Measurements from ENCODE around the gene TEX26. TPM values are rescaled to one million over a fixed set of nuclear protein-coding genes. Genes with fewer than 3 reads are reported as not detected.

Gene TEX26
- polyA plus RNA-seq, 1 donor, result not detected

DNA sequence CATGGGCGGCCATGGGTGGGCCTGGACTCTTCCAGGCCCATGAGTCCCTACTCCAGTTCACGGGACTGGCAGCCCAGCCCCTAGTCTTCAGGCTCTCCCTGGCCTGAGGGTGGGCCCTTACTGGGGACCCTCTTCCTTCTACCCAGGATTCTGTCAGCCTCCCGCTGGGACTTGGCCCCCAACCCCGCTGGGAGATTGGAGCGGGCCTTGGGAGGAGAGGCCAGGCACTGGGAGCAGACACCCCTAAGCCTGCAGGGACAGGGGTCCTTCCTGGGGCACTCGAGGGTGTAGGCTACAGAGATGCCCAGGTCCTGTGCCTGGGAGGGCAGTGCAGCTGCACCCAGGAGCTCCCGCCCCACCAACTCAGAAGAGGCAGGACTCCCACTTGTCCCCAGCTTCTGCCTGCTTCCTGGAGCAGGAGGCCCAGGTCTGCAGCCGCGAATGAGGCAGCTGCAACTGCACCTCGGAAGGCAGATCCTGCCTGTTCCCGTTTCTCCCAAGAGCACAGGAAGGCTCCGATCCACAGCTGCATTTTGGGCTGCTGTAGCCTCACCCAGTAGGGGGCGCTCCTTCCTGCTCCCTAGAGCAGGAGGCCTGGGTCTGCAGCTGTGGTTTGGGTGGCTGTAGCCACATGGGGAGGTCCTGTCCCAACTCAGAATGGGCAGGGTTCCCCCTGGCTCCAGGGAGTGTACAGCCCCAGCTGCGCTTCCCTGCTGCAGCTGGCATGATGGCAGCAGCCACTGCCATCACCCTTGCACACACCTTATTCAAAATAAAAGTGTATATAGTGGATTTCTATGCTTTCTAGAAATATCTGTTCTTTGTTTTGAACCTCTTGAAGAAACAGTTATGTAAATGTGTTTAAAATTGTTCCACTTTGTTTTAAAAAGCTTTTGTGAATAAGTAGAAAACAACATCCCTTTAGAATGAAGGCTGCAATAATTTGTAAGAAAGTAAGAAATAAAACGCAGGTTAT lies 46.8 kb downstream of the TEX26 start:
- peak; percentile 30 for DNase-seq

GRCh38 chr13:30982506-30982905 lies 50.0 kb downstream of the TEX26 start:
- DNase-seq, result no peak

DNA sequence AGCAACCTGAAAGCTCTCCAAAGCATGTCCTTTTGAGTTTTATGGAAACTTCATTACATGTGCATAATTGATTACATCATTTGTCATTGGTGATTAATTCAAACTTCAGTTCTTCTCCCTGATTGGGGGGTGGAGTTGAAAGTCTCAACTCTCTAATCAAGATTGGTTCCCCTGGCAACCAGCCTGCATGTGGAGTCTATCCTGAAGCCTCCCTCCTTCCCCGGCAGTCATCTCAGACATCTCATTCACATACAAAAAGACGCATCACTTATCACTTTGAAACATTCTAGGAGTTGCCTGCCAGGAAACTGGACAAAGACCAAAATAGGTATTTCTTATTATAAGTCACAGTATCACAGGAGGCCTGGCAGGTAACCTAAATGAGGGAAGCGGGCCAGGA lies 50.5 kb downstream of the TEX26 start:
- no peak for DNase-seq

GRCh38 chr13:30983431-30983830 lies 51.0 kb downstream of the TEX26 start:
- DNase-seq, result no peak

DNA sequence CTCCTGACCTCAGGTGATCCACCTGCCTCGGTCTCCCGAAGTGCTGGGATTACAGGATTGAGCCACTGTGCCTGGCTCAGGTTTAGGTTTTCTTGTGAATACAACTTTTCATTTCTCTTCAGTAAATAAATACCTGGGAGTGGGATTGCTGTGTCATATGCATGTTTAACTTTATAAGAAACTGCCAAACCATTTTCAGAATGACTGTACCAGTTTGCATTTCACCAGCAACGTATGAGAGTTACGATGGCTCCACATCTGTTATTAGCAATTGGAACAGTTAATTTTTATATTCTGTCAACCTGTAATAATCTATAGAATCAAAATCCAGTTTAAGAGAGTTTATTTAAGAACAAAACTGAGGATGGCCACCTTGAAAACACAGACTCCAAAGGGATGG lies 52.2 kb downstream of the TEX26 start:
- no peak for DNase-seq

- no peak for DNase-seq
These were observed 53.3 kb downstream of the TEX26 start for GRCh38 chr13:30985637-30986205.

DNA sequence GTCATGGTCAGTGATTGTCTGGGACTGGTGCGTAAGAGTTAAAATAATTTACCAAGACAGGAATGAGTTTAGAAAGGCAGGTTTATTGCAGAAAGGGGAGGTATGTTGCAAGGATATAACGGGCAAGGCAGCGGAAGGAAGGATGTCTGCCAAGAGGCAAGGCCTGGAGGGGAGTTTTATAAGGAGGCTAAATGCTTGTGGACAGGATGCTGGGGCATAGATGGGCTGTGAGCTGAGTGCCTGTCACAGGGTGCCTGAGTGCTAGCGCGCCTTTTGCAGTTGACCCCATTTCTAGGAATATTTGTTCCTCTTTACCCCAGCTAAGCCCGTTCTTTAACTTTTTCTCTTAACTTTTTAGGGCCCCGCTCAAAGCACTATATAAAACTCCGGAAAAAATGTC lies 58.7 kb downstream of the TEX26 start:
- DNase-seq, result no peak

GRCh38 chr13:30991922-30992321 lies 59.5 kb downstream of the TEX26 start:
- DNase-seq, result no peak

GRCh38 chr13:30995331-30995730 lies 62.9 kb downstream of the TEX26 start:
- DNase-seq, result no peak

- no peak for DNase-seq
These were observed 65.2 kb downstream of the TEX26 start for GRCh38 chr13:30997697-30998096.

DNA sequence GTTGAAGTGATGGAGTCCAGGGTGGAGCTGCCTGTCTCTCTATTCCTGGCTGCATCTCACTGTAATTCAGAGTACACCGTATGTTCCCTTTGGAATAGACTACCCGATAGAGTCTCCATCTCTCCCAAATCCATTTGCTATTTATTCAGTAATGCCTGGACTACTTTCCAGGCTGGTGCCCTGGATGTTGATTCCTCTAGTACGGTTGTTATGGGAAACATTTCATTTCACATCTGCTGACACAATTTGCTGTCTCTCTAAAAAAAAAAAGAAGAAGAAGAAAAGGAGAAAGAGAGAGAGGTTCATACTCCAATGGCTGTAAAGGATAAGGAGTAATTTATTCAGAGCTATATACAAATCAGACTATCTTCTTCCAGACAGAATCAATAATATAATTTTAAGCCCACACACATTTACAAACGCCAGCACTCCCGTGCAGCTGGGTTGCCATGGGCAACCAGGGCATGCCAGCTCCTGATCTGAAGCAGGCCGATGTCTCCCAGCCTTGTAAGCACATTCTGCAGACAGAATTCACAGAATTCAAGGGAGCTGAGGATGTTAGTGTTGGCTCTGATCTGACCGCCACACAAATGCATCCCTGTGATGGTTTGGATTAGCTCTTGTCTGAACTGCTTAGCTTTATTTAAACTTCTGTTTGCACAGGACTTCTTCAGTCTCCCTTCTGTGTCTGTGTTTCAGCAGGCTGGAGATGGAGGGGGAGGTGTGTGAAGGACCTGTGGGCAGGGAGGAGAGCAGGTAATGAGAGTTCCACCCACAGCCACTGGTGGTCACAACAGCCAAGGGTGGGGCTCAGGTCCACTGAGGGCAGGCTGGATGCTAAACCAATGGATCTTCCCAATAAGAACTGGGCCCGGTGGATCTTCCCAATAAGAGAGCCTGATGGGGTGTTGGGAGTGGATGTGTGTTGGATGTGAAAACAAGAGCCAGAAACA lies 66.0 kb downstream of the TEX26 start:
- peak; percentile 26 for DNase-seq

DNA sequence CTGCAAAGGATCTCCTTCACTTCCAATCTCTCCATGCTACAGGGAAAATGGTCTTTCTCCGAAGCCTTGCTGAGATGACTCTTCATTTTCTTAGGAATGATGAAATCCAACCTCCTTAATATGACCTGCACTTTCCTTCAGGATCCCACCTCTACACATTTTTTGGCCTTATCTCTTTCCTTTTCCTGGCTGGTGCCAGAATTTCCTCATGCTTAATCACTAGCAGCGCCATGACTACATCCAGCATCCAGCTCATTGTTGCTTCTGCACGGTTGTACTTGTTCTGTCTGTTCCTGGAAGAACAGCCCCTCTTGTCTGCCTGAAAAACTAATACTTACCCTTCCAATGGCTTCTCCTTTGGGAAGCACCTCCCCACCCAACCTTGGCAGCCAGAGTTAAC lies 68.4 kb downstream of the TEX26 start:
- DNase-seq, result no peak

- no peak for DNase-seq
These were observed 69.2 kb downstream of the TEX26 start for GRCh38 chr13:31001647-31002046.

GRCh38 chr13:31005066-31005465 lies 72.6 kb downstream of the TEX26 start:
- DNase-seq, result no peak

DNA sequence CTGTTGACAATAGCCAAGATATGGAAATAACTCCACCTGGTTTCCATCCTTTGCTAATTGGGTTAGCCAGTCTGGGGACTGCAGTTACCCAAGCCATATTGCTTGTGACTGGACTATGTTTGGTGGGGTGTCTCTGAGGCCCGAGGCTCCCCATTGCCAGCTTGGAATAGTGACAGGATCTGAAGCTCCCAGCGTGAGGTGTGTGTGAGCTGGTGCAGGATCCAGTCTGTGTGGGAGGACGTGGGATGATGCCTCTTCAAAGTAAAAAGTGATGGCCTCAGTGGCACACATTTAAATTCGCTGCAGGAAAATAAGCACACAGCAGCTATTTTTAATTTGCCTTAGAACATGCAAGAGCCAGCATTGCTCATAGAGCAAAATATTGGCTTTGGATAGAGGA lies 75.0 kb downstream of the TEX26 start:
- DNase-seq, result no peak

DNA sequence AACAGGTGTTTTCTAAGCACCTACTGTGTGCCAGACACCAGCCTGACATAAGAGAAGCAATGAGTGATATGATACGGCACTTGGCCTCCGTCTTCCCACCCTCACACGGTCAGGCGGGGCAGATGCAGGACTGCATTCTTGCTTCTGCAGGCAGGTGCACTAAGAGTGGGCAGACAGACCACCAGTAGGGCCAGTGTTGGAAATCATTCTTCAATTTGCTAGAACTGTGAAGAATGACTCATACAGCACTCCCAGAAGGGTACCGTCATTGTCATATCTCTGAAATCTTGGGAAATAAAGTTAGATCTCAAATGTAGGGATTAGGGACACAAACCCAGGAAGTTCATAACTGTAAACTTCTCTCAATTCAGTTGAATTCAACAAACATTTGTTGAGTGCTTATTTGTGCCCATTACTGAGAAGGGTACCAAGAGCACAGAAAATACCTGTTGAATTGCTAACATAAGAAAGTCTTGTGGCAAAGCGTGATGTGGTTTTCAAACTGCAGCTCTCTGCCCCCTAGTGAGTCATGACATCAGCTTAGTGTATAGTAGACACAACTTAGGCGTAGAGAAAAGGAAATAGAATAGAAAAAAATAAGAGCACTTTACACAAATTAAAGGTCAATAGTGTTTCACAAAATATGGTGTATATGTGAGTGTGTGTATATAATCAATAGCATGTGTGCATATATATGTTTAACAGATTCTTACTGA lies 76.1 kb downstream of the TEX26 start:
- no peak for DNase-seq

DNA sequence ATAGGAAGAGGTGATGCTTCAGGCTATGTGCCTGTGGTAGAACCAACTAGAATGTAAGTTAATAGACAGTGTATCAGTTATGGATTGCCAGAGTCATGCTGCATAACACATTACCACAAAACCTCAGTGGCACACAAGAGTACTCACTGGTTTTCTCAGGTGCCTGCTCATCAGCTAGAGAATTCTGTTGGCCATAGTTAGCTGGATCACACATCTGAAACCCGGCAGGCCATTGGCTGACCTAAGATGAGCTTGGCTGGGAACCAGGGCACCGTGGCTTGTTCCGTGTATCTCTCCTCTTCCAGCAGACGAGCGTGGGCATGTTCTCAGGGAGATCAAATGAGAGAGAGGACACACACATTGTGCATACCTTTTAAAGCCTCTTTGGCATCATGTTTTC lies 76.7 kb downstream of the TEX26 start:
- DNase-seq, result no peak

DNA sequence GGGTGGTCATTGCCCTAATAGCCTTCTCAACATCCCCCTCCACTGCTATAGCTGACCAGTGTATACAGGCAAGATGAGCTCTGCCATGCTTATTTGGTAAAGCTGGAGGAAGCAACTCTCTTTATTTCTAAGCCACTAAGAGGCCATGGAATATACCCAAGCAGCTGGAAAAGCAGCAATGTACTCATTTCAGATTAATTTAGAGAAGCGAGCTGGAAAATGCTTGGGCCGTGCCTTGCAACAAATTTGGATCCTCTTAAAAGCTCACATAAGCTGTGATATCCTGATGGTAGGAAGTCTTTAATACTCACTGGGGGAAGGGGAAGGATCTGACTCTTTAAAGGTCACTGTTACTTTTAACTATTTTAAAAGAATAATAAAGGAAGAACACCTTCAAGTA lies 77.8 kb downstream of the TEX26 start:
- DNase-seq, result no peak

DNA sequence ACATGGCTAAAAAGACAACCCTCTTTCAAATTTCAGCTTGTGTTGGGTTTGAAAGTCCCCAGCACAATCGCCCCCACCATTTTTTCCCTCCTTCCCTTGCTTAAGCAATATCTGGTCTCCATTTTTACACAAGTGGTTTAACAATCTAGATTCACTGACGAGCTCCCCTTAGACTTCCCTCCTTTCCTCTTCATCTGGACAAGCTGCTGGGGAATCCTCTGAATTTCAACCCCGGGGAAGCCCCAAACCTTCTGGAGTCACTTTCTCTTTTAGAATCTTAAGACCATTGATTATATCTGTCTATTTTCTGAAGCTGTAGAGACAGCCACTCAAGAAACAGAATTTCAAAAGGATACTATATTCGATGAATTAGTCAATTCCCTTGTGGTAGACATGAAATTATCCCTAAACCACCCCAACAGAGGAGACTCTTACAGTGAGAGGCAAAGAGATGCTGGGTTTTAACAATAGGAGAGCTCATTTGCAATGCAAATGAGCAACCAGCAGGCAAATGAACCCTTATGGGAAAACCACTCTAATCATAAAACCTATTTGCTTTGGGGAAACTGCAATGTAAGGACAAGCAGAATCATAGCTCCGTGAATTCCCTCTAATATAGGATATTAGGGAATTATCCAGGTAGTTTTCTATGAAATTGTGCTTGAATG lies 78.9 kb downstream of the TEX26 start:
- DNase-seq, result no peak

GRCh38 chr13:31011901-31012654 lies 79.6 kb downstream of the TEX26 start:
- DNase-seq, result no peak

- DNase-seq, result no peak
These were observed 80.2 kb downstream of the TEX26 start for GRCh38 chr13:31012655-31013024.

Data from hindlimb muscle (tissue), 1 donor.